ENCODE data around the gene GNG7. TPM values are rescaled to one million over a fixed set of nuclear protein-coding genes. Genes with fewer than 3 reads are reported as not detected.
A peak's percentile ranks its signal among the peaks of the same experiment; 100 is the strongest.

Gene GNG7
- total RNA-seq, 1 experiment from 2014 or later: 1.1 TPM

DNA sequence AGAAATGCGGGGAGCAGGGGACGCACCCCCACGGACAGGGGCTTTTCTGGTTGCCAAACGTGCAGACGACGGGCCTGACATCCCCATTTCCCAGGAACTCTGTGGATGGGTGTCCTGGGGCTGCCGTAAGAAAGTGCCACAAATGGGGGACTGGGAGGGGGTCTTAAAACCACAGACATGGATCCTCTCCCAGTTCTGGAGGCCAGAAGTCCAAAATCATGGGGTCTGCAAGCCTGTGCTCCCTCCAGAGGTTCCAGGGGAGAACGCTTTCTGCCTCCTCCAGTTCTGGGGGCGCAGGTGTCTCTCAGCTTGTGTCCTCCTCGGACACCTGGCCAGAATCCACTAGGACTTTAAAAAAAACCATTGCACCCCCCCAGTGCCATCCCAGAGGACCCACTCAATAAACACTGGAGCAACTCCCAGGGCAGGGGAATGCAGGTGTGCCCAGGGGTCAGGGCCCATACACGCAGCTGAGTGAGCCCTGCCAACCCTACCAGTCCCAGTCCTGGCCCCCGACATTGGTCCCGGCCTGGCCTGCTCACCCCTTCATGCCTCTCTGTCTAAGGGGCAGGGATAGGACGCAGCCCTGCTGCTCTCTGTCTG lies 122.7 kb downstream of the GNG7 start:
- ChIA-PET POLR2A (ENCODE audit: unreplicated experiment) (interaction anchor here (1.3 to 2.3 kb wide), 2 partner anchors 55 to 104 kb away, joined by 4 to 15 read pairs; partner anchors contain the start of gene GADD45B), CTCF (interaction anchor here (0.6 to 2.0 kb wide), 4 partner anchors 27 to 104 kb away, joined by 3 to 12 read pairs (median 6); partner anchors contain the start of gene GADD45B)
- Histone ChIP-seq H2AFZ (ENCODE audit: low read length) (no peak overlapping the region; the same call in 1 of the 2 replicates), H3F3A (ENCODE audit: low read length, unreplicated experiment) (peaks cover 4% of the 10 kb centered on the region), H3K4me2 (ENCODE audit: low read length) (peak overlapping the region; percentile 94), H3K9me2 (replicated peaks; ENCODE audit: low read length) (no peaks in the 10 kb centered on the region), H3K4me3 (ENCODE audit: low read length) (peak overlapping the region; percentile 70), H4K20me1 (ENCODE audit: low read length) (no peaks in the 10 kb centered on the region), H3K36me3 (ENCODE audit: low read depth, low read length) (no peaks in the 10 kb centered on the region), H3K27ac (ENCODE audit: low read length) (no peak overlapping the region), H3K79me2 (ENCODE audit: low read length) (no peaks in the 10 kb centered on the region), H3K9ac (ENCODE audit: low read length) (0 out of 2 replicates have a peak overlapping the region, but pooled peaks have one; percentile 37), H3K27me3 (ENCODE audit: low read length) (no peaks in the 10 kb centered on the region), H3K9me3 (ENCODE audit: low read length) (no peaks in the 10 kb centered on the region), H3K4me1 (ENCODE audit: insufficient read depth, low read length) (peaks cover 22% of the 10 kb centered on the region)
- DNase-seq (no peak), ATAC-seq (no peak)
- intact Hi-C loops (cut with micrococcal nuclease): loop anchor here (1.0 kb wide), 3 partner anchors 36 to 103 kb away; partner anchors contain the start of gene GADD45B
- BruUV-seq (replicated peaks): no TSS peak
- TF ChIP-seq EZH2phosphoT487 (IDR thresholded peaks at IDR 0.05; ENCODE audit: borderline replicate concordance, low read length): no peak
- no peak for TF ChIP-seq EZH2 (IDR thresholded peaks at IDR 0.05; ENCODE audit: low read length, unreplicated experiment)
- TF ChIP-seq, protein P1, sequence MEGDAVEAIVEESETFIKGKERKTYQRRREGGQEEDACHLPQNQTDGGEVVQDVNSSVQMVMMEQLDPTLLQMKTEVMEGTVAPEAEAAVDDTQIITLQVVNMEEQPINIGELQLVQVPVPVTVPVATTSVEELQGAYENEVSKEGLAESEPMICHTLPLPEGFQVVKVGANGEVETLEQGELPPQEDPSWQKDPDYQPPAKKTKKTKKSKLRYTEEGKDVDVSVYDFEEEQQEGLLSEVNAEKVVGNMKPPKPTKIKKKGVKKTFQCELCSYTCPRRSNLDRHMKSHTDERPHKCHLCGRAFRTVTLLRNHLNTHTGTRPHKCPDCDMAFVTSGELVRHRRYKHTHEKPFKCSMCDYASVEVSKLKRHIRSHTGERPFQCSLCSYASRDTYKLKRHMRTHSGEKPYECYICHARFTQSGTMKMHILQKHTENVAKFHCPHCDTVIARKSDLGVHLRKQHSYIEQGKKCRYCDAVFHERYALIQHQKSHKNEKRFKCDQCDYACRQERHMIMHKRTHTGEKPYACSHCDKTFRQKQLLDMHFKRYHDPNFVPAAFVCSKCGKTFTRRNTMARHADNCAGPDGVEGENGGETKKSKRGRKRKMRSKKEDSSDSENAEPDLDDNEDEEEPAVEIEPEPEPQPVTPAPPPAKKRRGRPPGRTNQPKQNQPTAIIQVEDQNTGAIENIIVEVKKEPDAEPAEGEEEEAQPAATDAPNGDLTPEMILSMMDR (conservative IDR thresholded peaks at IDR 0.05; ENCODE audit: low read depth, low read length): no peak

- no peaks in the 10 kb centered on the region for H3K36me3 ChIP-seq (ENCODE audit: low read depth, low read length)
- peak overlapping the region; percentile 37 for H3K9ac ChIP-seq (ENCODE audit: low read length)
- H4K20me1 ChIP-seq (ENCODE audit: low read length): no peaks in the 10 kb centered on the region
- H3K9me2 ChIP-seq (replicated peaks; ENCODE audit: low read length): no peaks in the 10 kb centered on the region
- no TSS peak for BruUV-seq (replicated peaks)
- H3K27me3 ChIP-seq (ENCODE audit: low read length): no peaks in the 10 kb centered on the region
- TF ChIP-seq, protein P1 (conservative IDR thresholded peaks at IDR 0.05; ENCODE audit: low read depth, low read length): peak; percentile 84
- no peak for TF ChIP-seq EZH2phosphoT487 (IDR thresholded peaks at IDR 0.05; ENCODE audit: borderline replicate concordance, low read length)
- peak overlapping the region; percentile 57 for H3K27ac ChIP-seq (ENCODE audit: low read length)
- H3F3A ChIP-seq (ENCODE audit: low read length, unreplicated experiment): peaks cover 4% of the 10 kb centered on the region
- ChIA-PET CTCF (interaction anchor here (0.5 to 2.0 kb wide), 9 partner anchors 26 to 477 kb away, joined by 3 to 12 read pairs (median 3); partner anchors contain the start of gene GADD45B), POLR2A (ENCODE audit: unreplicated experiment) (interaction anchor here (0.6 to 2.3 kb wide), 7 partner anchors 28 to 121 kb away, joined by 4 to 19 read pairs (median 7); partner anchors contain the start of gene GADD45B)
- H3K4me2 ChIP-seq (ENCODE audit: low read length): peak overlapping the region; percentile 94
- peak overlapping the region; percentile 70 for H3K4me3 ChIP-seq (ENCODE audit: low read length)
- H3K79me2 ChIP-seq (ENCODE audit: low read length): no peaks in the 10 kb centered on the region
- no peaks in the 10 kb centered on the region for H3K9me3 ChIP-seq (ENCODE audit: low read length)
- H3K4me1 ChIP-seq (ENCODE audit: insufficient read depth, low read length): peaks cover 22% of the 10 kb centered on the region
- DNase-seq (peak; percentile 87), ATAC-seq (peak; percentile 86)
- intact Hi-C loops (cut with micrococcal nuclease): loop anchor here (1.0 kb wide), 3 partner anchors 36 to 103 kb away; partner anchors contain the start of gene GADD45B
- H2AFZ ChIP-seq (ENCODE audit: low read length): peak overlapping the region; percentile 88
Measured at GRCh38 chr19:2578901-2579677, 123.4 kb downstream of the GNG7 start.
